Inflammatory macrophage treated with lipopolysaccharide for 4 hours (primary cell): ENCODE results near the gene MEI1.
A peak's percentile ranks its signal among the peaks of the same experiment; 100 is the strongest.
"Not testable (repeated sequence)": the region's sequence is repeated elsewhere in the genome, so short reads cannot be mapped to it uniquely, and the experiment has no call there.

Experiments used
- DNase-seq: peaks from one replicate; pipeline ENCODE4 v3.0.0-alpha.2; 2020

MEI1 gene, protein sequence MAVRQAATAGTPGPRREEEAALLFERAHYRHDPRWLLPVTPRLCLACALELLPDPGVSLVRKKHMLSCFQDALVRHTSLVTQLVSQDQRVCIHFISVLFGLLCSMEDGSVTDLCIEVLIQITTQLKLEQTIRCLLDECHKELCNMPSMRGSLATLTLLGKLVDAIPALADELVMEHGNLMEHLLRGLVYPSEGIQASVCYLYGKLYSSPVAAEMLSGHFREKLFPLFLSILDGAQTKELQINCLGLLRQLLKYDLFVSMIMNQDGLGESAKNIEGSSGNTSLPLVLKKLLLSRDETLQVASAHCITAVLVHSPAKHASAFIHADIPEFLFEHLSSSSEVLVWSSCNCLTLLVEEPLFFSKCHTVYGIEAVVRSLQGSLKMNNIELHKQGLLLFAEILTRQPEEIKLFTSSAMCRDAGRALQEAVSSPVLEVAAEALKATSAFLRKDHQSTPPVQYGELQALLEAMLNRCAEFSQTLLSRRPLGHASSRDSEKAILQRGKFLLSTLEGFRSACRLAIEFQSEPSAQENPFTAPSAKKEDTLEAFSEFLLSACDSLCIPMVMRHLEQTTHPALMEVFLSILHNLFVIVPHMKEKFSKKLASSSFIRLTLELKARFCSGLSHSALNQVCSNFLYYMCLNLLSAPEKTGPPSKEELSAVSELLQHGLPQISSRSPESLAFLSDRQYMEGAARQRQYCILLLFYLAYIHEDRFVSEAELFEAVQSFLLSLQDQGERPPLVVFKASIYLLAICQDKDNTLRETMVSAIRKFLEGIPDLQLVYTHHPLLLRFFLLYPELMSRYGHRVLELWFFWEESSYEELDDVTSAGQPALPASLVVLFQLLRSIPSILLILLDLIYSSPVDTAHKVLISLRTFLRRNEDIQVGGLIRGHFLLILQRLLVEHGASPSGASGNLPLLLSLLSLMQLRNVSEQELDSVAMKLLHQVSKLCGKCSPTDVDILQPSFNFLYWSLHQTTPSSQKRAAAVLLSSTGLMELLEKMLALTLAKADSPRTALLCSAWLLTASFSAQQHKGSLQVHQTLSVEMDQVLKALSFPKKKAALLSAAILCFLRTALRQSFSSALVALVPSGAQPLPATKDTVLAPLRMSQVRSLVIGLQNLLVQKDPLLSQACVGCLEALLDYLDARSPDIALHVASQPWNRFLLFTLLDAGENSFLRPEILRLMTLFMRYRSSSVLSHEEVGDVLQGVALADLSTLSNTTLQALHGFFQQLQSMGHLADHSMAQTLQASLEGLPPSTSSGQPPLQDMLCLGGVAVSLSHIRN

DNA sequence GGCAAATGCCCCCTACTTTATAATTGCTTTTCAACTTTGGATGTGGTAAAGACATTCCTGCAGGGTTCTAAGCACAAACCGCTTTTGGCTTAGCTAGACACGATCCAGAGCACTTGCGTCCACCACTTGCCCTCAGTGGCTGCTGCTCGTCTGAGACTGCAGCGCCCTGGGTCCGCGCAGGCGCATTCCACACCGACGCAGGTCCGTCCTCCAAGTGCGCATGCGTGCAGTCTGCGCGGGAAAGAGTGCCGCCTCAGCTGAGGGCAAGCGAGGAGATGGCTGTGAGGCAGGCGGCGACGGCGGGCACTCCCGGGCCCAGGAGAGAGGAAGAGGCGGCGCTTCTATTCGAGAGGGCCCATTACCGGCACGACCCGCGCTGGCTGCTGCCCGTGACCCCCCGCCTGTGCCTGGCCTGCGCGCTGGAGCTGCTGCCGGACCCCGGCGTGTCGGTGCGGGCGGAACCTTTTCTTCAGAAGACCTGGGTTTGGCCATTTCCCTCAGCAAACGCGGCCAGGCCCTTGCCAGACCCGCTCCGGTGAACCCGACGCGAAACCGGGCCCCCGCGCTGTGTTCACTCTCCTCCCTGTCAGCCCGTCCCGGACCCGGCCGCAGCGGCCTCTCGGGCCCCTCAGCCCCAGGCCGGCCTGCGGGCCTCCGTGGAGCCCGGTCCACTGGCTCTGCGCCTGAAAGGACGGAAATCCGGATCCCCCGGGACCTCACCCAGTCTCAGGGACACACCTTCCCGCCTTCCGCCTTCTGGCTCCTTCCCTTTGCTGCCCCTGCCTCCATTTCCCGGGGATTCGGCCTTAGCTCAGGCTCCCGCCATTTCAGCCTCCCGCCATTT, at the start of gene MEI1:
Gene MEI1 (plus strand): TSS at position 240 of the 844 bp plus-strand sequence. CDS start 36 bp downstream, at position 276.
- peak; percentile 78 for DNase-seq

DNA sequence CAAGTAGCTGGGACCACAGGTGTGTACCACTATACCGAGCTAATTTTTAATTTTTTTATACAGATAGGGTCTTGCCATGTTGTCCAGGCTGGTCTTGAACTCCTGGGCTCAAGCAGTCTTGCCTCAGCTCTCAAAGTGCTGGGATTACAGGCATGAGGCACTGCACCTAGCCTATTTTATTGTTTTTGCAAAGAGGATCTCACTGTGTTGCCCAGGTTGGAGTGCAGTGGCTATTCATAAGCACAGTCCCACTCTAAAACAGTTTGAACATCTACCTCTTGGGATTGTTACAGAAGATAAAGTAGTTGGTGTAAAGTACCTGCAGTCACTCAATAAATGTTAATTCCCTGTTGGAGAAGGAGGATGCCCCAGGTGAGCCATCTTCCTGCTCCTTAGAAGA, 49.1 kb upstream of the MEI1 start:
- DNase-seq = no peak

DNA sequence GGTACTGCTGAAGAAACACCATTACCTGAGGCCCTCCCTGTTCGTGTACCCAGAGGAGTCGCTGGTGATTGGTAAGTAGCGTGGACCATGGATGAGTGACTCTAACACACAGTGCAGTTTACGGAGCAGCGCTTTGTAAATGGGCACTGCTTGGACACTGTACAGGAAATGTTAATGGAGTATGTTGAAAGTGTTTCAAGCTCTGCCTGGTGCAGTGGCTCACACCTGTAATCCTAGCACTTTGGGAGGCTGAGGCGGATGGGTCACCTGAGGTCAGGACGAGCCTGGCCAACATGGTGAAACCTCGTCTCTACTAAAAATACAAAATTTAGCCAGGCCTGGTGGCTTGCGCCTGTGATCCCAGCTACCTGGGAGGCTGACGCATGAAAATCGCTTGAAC, 48.5 kb upstream of the MEI1 start:
- DNase-seq = no peak

DNA sequence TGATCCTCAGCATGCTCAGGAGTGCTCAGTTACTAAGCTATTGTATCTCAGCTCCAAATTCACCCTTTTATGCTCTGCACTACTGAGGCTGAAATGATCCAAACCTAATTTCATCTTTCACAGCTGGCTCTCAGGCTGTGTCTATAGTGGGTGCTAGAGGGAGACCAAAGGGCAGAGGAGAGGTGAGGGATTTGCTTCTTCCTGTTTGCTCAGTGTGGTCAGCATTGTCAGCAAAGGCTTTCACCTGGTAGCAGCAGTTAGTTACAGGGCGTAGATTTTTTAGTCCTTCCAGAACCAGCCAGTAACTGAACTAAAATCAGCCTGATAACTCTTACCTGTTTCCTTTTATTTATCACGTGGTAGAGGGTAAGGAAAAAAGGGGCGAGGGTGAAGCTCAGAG, 45.0 kb upstream of the MEI1 start:
- DNase-seq = no peak

DNA sequence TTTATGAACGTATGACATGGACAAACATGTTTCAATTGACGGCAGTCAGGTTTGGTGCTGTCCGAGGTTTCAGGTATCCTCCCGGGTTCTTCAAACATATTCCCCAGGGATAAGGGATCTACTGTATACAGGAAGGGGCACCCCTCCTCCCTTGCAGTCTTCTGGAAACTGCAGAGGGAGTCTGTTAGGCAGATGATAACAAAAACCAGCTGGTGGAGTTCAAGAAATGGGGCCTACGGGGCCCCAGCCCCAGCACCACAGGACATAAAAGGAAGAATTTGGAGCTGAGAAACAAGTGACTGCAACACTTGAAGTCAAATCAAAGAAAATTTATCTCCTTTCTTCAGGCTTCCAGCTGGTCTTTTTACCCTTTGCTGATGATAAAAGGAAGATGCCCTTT, 42.7 kb upstream of the MEI1 start:
- DNase-seq = no peak

DNA sequence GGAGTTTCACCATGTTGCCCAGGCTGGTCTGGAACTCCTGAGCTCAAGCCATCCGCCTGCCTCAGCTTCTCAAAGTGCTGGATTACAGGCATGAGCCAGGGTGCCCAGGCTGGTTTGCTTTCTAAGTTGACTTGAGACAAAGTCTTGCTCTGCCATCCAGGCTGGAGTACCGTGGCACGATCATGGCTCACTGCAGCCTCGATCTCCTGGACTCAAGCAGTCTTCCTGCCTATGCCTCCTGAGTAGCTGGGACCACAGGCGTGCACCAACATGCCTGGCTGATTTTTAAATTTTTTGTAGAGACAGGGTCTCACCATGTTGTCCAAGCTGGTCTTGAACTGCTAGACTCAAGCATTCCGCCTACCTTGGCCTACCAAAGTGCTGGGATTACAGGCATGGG, 41.6 kb upstream of the MEI1 start:
- DNase-seq = no peak

DNA sequence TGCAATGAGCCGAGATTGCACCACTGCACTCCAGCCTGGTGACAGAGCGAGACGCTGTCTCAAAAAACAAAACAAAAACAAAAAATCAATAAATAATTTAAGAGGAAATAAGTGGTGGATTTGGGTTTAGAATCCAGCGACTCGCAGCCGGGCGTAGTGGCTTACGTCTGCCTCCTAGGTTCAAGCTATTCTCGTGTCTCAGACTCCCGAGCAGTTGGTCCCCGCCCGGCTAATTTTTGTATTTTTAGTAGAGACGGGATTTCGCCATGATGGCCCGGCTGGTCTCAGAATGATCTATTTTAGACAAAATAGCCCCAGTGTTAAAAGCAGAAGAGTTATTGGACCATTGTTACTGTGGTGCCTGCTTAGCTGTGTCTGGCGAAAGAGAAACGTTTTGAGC, 40.4 kb upstream of the MEI1 start:
- DNase-seq = no peak

DNA sequence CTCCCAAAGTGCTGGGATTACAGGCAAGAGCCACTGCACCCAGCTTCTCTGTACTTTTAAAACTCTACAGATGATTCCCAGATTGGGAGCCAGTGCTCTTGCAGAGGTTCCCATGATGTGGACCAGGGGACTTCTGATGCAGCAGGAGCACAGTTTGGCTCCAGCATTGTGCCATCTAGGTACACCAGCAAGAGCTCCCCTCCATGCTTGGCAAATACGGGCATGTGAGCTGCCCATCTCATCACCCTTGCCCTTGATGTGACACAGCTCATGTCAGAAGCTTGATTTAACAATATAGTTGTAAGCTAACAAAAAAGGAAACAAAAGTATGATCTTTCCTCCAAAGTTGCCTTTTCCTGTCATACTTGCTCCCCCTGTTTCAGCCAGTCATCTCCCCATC, 39.4 kb upstream of the MEI1 start:
- DNase-seq = no peak

DNA sequence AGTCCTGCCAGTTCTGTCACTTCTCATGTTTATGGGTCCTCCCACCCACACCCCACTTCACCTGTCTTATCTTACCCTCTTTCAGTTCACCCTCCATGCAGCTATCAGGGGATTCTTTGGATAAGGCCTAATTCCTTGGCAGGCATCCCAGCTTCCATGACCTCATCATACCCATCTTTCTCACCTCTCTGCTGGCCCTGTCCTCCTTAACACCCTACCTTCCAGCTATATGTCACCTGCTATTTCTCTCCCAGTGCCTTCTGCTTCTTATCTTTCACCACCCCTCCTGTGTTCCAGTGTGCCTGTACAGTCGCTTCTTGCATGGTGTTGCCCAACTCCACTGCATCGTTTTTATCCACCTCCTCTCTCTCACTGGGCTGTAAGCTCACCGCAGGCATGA, 38.9 kb upstream of the MEI1 start:
- no peak for DNase-seq

DNA sequence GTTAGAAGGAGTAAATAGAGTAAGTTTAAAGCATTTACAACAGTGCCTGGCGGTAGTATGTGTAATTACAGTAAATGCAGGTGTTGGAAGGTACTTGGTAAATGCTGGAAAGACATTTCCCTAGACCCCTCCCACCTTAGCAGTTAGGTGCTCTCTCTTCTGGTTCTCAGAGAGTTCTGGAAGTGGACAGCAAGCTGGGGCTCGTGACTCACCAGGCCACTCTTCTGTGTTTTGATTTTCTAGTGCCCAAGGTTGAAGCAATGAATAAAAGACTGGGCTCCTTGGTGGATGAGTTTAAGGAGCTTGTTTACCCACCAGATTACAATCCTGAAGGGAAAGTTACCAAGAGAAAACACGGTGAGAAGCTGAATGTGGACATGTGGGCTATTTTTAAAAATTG, 38.2 kb upstream of the MEI1 start:
- no peak for DNase-seq

DNA sequence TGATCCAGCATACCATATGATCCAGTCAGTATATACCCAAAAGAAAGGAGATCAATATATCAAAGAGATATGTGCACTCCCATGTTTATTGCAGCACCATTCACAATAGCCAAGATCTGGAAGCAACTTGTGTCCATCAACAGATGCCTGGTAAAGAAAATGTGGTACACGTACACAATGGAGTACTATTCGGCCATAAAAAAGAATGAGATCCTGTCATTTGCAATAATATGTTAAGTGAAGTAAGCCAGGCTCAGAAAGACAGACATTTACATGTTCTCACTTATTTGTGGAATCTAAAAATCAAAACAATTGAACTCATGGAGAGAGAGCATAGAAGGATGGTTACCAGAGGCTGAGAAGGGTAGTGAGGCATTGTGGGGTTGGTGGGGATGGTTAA, 37.6 kb upstream of the MEI1 start:
- DNase-seq = no peak

DNA sequence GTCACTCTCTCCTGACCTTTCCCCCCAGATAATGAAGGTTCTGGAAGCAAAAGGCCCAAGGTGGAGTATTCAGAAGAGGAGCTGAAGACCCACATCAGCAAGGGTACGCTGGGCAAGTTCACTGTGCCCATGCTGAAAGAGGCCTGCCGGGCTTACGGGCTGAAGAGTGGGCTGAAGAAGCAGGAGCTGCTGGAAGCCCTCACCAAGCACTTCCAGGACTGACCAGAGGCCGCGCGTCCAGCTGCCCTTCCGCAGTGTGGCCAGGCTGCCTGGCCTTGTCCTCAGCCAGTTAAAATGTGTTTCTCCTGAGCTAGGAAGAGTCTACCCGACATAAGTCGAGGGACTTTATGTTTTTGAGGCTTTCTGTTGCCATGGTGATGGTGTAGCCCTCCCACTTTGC, 35.7 kb upstream of the MEI1 start:
- not testable (repeated sequence) for DNase-seq

DNA sequence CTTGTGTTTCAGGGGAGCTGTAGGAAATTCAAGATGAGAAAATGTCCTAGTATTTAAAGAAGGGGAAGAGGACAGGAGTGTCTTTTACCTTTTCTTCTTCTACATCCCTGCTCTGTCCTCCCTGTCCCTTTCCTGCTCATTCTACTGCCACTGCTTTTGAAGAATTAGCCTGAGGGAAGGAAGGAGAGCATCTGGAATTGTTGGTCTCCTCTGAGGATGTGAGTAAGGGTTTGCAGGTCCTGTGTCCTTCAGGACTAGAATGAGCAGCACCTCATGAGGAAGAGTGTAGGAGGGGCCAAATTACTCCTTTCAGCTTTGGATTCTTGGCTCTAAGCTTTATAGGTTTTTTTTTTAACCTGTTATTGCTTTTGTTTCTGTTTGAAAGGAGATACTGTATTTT, 34.8 kb upstream of the MEI1 start:
- DNase-seq = no peak

DNA sequence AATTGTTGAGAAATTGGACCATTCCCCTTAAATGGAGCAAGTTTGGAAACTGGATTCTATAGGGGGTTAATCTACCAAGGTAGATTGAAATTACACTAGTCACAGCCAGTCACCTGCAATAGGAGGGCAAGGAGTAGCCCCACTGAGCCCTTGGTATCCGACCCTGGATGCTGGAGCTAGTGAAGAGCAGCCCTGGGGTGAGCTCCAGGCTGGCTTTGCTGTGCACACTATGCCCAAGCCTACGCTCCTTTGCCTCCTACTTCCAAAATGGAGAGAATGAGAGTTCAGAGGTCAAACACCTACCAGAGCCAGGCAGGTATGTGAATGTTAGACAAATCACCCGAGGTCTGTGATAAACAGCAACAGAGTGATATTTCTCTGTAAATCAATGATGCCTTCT, 34.4 kb upstream of the MEI1 start:
- DNase-seq = no peak

DNA sequence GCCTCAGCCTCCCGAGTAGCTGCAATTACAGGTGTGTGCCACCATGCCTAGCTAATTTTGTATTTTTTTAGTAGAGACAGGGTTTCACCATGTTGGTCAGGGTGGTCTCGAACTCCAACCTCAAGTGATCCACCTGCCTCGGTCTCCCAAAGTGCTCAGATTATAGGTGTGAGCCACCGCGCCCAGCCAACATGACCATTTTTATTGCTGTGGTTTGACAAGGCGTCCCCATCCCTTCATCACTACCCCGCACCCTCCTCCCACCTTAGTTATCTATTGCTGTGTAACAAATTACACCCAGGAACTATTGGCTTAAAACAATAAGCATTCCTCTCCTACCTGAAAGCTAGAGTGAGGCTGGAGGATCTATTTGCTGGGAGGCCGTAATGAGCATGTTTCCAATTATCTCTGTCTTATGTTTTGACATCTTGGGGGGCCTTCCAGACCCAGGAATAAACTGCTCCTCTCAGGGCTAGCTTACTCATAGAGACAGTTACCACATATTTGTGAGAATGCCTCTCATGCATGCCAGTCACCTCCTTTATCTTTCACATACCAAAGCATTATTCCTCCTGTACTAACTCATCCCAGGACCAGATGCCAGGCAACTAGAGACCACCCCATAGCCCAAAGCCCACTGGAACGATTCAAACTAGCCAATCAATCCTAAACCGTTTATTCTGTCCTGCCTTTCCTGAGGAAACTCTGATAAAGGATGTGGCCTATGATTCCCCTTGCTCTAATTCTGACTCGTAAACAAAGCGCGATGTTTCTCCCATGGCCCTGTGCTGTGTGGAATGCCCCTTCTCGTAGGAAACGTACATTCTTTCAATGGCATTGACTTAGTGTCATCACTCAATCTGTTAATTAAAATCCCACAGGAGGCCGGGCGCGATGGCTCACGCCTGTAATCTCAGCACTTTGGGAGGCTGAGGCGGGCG, 30.1 kb upstream of the MEI1 start:
- DNase-seq = no peak

DNA sequence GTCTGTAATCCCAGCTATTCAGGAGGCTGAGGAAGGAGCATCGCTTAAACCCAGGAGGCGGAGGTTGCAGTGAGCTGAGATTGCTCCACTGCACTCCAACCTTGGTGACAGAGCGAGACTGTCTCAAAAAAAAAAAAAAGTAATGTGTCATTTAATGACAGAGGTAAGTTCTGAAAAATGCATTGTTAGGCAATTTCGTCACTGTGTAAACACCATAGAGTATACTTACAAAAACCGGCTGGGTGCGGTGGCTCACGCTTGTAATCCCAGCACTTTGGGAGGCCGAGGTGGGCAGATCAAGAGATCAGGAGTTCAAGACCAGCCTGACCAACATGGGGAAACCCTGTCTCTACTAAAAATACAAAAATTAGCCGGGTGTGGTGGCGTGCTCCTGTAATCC, 27.2 kb upstream of the MEI1 start:
- not testable (repeated sequence) for DNase-seq

DNA sequence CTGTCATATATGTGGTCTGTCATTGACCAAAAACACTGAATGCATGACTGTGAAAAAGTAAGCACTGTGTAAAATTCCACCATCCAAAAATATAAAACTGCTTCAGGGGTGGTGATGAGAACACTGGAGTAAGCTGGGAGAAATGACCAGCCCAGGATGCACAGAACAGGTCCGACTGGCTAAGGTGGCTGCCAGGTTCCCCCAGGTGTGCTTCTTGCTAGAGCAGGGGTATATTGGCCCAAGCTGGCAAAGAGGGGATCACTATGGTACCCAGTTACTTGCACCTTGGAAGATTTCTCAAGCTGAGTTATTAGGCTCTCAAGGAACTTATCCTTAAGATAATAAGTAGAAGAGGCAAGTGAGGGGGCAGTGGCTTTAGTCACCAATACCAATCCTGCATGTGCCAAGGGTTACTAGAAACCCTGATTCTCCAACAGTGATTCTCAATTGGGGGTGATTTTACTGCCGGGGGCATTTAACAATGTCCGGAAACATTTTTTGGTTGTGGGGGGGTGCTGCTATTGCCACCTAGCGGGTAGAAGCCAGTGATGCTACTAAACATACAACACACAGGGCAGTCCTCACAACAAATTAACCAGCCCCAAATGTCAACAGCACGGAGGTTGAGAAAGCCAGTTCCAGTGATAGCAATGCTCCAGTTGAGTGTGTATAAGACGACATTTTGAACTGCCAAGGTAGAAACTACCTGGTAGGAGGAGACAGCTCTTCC, 26.4 kb upstream of the MEI1 start:
- no peak for DNase-seq

DNA sequence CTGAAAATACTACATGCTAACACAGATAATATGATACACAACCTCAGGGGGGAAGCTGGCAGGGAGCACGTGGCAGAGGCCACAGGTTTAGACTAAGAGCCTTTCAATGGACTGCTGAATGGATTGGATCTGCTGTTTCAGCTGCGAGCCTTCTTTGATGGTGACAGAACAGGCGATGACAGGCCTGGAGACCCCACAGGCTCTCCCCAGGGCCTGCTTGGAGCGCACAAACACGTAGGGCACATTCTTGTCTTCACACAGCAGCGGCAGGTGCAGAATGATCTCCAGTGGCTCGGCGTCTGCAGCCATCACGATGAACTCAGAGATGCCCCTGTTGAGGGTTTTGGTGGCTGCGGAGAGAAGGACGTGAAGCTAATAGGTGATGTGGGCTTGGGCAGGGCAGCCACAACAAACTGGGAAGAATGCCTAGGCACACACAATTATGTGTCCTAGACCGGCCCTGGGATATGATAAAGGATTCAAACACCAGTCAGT, 24.4 kb upstream of the MEI1 start:
- no peak for DNase-seq

DNA sequence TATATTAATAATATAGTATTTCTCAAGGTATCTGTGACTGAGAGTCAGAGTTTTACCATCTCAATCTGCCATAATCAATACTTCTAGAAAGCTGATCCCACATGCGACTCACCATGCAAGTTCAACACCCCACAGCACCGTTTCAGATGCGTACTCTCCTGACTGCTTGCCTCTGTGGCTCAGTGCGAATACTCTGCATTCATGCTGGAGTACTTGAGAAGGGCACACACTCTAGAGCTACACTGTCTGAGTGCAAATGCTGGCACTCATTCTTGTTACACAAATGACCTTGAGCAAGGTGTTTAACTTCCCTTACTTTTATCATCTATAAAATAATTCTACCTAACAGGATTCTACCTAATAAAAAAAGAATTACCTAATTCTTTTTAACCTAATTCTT, 23.2 kb upstream of the MEI1 start:
- DNase-seq = no peak

DNA sequence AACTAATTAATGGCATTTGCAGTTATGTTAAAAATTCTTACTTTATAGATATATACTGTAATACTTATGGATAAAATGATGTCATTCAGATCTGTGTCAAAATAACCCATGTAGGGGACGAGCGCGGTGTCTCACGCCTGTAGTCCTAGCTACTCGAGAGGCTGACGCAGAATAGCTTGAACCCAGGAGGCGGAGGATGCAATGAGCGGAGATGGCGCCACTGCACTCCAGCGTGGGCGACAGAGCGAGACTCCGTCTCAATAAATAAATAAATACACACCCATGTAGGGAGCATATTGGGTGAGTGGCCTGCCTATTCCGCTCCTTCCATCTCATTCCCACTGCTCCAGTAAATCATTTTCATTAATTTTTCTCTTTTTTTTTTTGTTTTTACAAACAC, 17.7 kb upstream of the MEI1 start:
- DNase-seq = no peak
